GM10248 (cell line): ENCODE data around the gene C9orf57.
"Not testable (repeated sequence)": the region's sequence is repeated elsewhere in the genome, so short reads cannot be mapped to it uniquely, and the experiment has no call there.

ENCODE experiments used
- CTCF ChIA-PET: fragments of 300-600 bp; sonication (Branson Sonifier 250); formaldehyde crosslinking; extraction: SDS; loops from one replicate; lab custom pipeline; 2021; ENCODE audit warnings: antibody characterized with exemption; lab: Yijun Ruan, JAX
- POLR2A ChIA-PET: fragments of 350-650 bp; sonication (Branson Sonifier 250); formaldehyde crosslinking; extraction: SDS; loops from one replicate; lab custom pipeline; 2020; ENCODE audit warnings: antibody characterized with exemption; lab: Yijun Ruan, JAX
- DNase-seq: peaks from one replicate; pipeline ENCODE4 v3.0.0; 2012; ENCODE audit errors: extremely low spot score
- TF ChIP-seq, protein P1 (sequence below): IDR thresholded peaks from 2 replicates; pipeline ENCODE4 v1.5.1; 2012; ENCODE audit warnings: mild to moderate bottlenecking, low read depth; ENCODE audit errors: extremely low read depth, missing control alignments, control extremely low read depth

The C9orf57 gene, protein sequence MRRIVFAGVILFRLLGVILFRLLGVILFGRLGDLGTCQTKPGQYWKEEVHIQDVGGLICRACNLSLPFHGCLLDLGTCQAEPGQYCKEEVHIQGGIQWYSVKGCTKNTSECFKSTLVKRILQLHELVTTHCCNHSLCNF

DNA sequence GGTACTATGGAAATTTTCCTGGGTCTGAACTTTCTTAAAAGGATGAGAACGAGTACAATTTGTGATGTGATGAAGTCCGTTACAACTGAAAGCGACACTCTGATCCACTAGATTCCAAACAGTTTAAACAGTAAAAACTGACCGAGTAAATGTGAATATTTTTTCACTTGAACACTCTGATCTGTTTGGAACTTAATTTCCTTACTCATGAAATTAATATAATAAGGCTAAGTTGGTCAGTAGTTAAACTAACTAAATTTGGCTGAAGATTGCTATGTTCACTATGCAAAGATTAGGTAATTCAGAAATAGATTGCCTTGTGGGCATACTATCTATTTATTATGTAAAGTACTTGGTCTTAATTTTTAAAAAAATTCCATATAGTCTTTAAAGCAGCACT is at the start of gene C9orf57:
TSS of gene C9orf57 (minus strand) at position 101 of the 400 bp plus-strand sequence. CDS start 1,282 bp downstream, outside the sequence.
- ChIA-PET POLR2A (no interaction called here), CTCF (interaction anchor here (5.4 kb wide), 1 partner anchor 21 kb away, joined by 20 read pairs; no protein-coding TSS in a partner anchor)
- no peak for DNase-seq
- TF ChIP-seq, protein P1, sequence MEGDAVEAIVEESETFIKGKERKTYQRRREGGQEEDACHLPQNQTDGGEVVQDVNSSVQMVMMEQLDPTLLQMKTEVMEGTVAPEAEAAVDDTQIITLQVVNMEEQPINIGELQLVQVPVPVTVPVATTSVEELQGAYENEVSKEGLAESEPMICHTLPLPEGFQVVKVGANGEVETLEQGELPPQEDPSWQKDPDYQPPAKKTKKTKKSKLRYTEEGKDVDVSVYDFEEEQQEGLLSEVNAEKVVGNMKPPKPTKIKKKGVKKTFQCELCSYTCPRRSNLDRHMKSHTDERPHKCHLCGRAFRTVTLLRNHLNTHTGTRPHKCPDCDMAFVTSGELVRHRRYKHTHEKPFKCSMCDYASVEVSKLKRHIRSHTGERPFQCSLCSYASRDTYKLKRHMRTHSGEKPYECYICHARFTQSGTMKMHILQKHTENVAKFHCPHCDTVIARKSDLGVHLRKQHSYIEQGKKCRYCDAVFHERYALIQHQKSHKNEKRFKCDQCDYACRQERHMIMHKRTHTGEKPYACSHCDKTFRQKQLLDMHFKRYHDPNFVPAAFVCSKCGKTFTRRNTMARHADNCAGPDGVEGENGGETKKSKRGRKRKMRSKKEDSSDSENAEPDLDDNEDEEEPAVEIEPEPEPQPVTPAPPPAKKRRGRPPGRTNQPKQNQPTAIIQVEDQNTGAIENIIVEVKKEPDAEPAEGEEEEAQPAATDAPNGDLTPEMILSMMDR: no peak

DNA sequence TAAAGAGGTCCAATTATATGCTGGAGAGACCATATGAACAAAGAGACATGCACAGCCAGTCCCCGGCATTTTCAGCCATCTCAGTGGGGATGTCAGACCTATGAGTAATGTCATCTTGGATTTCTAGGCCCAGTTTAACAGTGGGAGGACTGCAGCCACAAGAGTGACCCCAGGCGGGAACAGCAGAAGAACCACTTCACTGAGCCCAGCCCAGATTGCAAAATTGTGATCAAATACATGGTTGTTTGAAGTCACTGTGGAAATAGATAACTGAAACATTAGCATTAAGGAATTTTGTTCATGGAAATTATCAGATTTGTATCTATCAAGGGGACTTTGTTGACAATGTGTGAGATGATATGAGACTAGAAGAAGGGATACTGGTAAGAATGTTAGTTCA is 42.1 kb upstream of the C9orf57 start:
- TF ChIP-seq, protein P1: no peak
- no peak for DNase-seq
- ChIA-PET POLR2A (no interaction called here), CTCF (interaction anchor here (1.3 kb wide), 1 partner anchor 10 kb away, joined by 3 read pairs; no protein-coding TSS in a partner anchor)

DNA sequence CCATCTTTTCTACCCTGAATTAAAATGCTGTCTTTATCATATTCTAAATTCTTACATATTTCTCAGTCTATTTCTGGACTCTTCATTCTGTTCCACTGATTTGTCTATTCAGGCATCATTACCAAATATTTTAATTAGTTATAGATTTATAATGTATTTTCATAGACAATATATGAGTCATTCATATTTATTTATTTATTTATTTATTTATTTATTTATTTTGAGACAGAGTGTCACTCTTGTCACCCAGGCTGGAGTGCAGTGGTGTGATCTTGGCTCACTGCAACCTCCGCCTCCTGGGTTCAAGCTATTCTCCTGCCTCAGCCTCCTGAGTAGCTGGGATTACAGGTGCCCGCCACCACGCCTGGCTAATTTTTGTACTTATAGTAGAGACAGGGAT is 35.1 kb upstream of the C9orf57 start:
- DNase-seq, CTCF ChIA-PET, POLR2A ChIA-PET: not testable (repeated sequence)

DNA sequence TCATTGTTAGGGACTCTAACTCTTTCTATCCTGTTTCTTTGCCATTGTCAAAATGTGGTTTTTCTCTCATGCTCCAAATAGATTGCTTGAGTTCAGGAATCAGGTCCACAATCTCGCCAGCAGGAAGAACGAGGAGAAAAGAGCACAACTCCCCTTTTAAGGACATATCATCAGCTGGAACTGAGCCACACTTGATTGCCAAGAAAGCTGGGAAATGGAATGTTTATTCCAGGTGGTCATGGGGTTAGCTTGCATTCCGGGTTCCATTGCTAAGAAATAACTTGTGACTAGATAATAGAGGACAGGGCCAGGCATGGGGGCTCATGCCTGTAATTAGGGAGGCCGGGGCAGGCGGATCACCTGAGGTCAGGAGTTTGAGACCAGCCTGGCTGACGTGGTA is 32.4 kb upstream of the C9orf57 start:
- ChIA-PET CTCF (no interaction called here), POLR2A (no interaction called here)
- no peak for DNase-seq
- TF ChIP-seq, protein P1: no peak

DNA sequence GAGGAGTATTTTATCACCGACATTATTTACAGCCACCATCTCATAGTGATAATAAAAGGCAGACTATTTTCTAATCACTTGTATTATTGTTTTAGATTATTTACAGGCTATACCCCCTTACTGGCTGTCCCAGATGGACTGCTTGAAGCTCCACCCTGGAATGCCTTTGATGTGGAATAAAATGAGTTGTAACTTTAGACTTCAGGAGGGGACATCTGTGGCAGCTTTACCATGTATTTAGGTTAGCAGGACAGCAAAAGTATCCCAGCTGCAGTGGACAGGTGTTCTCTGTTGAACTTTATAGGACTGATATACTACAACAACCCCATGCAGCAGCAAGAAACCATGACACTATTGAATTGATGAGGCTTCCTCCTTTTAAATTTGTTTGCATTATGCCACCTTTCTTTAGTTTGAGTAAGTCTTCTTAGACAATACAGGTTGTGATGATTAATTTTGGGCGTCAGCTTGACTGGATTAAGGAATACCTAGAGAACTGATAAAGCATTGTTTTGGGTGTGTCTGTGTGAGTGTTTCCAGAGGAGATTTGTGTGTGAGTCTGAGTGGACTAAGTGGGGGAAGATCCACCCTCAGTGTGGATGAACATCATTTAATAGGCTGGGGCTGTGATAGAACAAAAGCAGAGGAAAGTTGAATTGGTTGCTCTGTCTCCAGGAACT is 29.2 kb upstream of the C9orf57 start:
- no peak for DNase-seq
- ChIA-PET CTCF (no interaction called here), POLR2A (no interaction called here)
- TF ChIP-seq, protein P1: no peak

DNA sequence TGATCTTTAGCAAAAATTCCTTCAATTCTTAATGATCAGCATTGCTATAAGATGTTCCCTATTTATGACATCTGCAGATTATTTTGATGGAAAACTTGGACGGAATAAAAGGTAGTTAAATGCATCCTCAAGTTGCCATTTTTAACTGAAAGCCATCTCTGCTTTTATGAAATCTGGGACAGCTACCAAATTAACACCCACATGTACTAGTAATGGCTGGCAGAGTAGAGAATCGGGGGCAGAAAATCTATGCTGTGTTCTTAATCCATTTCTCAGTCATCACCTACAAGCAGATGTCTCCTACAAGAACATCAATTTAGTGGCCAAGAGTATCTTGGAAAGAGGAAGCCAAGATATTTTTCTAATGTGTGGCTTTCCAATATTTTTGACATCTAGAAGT is 22.1 kb upstream of the C9orf57 start:
- no peak for DNase-seq
- ChIA-PET POLR2A (no interaction called here), CTCF (interaction anchor here (1.0 kb wide), 1 partner anchor 56 kb away, joined by 3 read pairs; no protein-coding TSS in a partner anchor)
- TF ChIP-seq, protein P1: no peak

DNA sequence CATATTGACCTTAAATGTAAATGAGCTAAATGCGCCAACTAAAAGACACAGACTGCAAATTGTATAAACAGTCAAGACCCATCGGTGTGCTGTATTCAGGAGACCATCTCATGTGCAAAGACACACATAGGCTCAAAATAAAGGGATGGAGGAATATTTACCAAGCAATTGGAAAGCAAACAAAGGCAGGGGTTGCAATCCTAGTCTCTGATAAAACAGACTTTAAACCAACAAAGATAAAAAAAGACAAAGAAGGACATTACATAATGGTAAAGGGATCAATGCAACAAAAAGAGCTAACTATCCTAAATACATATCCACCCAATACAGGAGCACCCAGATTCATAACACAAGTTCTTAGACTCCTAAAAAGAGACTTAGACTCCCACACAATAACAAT is 14.3 kb upstream of the C9orf57 start:
- CTCF ChIA-PET, DNase-seq, POLR2A ChIA-PET: not testable (repeated sequence)

DNA sequence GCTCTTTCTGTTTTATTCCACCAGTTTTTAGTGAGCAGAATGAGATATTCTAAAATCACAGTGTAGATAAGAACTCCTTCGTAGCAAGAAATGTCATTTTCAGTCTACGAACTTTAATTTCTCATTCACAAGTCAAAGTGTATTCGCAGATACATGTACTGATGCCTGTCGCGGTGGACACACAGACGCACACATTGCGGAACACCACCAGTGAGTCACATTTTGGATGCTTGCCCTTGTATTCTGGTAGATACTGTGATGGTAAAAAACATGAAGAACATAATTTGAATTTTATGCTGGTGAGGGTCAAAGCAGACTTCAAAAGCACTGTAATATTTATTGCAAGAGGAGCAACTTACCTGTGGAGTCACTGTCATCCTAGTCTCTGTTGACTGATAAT is 4.7 kb upstream of the C9orf57 start:
- CTCF ChIA-PET: interaction anchor here (5.4 kb wide), 1 partner anchor 26 kb away, joined by 20 read pairs; no protein-coding TSS in a partner anchor
- DNase-seq: no peak
- TF ChIP-seq, protein P1: no peak
- POLR2A ChIA-PET: no interaction called here
